Effector CD4-positive, alpha-beta T cell (primary cell): ENCODE measurements around the gene MED27.

Source experiments
- DNase-seq: peaks from one replicate; pipeline ENCODE4 v3.0.0-alpha.2; 2020

The MED27 gene

DNA sequence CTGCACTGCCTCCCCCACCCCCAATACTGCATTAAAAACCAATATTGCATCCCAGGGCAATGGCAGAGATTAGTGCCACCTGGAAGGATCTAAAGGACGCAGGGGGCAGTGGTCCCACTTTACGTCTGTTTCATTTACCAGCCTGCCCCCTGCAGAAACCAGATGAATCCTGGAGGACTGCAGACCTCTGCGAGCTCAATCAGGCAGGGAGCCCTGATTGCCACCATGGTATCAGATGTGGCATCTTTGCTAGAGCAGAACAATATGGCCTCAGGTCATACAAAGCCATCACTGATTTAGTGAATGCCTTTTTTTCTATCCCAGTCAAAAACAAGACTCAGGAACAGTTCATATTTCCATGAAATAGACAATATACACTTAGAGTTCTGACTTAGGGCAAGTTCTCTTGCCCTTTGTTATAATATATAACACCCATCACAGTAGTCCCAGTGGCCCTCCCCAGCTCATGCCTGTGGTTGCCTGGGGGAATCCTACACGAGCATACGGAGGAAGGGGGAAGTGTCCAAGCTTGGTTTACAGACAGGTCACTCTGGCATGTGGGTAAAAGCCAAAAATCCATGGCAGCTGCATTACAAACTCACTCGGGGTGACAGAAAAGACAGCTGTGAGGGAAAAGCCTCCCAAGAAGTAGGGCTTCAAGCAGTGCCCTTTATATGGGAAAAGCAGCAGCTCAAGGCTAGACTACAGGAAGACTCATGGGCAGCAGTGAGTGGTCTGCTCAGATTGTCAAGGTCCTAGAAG, 85.1 kb downstream of the MED27 start:
- no peak for DNase-seq

DNA sequence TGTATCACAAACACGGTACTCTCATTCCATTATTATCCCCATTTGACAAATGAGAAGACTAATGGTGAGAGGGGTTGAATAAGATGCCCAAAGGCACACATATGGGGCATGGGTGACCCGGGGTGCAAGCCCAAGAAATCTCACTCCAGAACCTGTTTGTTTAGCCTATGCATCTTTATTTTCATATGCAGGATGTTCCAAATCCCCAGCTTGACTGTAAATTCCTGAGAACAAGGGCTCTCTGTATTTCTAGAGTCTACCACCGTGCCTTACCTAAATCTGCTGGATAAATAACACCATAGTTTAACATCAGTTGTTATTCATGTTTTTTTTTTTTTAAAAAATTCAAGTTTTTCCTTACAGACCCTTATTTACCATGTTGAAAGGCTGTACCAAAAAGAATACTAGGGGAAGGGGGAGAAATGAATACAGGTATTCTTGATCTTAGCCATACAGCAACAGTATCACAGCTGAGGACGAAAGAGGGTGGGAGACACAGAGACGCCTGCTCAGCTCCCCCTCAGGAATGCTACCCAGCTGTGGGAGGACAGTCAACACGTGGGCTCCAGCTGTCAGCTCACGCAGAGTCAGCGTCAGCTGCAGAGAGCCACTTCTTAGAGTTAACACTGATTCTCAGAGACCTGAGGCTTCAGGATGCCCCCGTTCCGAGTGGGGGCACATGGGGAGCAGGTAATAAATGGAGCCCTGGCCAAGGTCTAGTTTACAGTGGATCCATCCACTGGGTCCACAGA, 86.6 kb downstream of the MED27 start:
- DNase-seq, result no peak

DNA sequence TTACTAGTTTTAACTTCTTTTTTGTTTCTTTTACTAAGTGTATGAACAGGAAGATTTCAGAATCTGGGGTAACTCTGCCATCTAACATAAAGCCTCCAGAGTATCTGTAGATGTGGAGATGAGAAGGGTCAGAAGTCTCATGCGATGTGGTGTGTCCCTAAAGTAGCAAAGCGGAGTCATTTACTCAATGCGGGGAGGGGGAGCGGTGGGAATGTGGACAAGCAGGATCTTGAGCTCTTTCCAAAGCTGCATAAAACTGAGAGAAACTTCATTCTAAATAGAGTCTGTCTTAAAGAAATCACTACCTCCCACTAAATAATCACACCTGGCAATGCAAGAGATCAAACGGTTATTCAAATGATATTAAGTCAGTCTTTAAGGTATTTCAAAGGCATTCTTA, 92.4 kb downstream of the MED27 start:
- no peak for DNase-seq

DNA sequence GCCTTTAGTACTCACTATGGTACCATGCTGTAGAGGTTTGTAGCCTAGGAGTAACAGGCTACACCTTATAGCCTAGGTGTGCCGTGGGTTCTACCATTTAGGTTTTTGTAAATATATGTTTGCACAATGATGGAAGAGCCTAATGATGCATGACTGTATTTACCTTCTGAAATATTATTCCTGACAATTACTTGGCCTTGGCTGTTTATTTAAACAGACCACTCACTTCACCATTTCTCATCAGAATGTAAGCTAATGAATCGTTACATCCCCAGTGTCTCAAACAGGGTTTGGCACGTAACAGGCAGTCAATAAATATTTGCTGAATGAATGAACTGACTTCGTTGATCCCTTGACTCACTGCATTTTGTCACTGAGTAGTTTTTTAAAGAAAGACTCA, 93.1 kb downstream of the MED27 start:
- no peak for DNase-seq

DNA sequence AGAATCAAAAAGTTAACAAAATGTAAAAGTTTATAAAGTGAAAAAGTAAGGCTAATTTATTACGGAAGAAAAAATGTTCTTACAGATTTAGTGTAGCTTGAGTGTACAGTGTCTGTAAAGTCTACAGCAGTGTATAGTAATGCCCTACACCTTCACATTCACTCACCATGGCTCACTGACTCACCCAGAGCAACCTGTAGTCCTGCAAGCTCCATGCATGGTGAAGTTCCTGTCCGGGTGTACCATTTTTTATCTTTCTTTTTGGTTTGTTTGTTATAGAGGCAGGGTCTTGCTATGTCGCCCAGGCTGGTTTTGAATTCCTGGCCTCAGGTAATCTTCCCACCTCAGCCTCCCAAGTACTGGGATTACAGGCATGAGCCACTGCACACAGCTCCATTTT, 93.6 kb downstream of the MED27 start:
- DNase-seq, result no peak

DNA sequence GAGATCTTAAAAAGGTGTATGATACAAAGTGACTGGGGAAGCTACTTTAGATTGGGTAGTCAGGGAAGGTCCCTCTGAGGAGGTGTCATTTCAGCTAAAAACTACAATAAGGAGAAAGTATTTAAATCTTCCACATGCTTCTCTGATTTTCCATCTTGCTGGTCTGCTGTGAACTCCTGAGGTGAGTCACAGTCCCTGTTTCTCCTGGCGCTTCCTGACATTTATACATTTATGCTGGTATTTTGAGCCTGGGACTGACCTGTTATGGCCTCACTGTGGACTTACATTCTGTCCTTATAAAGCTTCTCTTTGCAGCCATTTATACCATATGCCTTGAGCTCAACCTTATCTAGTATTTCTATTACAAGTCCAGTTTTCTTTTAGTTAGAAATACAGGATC, 95.1 kb downstream of the MED27 start:
- no peak for DNase-seq

DNA sequence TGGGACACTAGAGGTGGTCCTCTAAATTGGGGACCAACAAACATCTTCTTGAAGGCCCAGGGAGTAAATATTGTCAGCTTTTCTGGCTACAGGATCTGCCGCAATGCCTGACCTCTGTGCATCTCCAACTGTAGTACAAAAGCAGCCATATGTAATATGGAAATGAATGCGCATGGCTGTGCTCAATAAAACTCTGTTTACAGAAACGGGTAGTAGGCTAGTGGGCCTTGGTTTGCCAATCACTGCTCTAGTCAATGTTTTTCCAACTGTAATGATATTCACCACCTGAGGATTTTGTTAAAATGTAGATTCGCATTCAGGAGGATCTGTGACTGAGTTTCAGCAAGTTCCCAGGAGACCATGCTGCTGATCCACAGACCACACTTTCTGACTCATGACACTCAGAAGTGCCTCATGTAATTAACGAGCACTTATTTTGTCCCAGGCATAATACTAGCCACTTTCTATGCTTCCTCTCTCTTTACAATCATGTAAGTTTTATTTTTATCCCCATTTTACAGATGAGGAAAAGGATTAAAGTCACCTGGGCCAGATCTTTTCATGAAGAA, 96.9 kb downstream of the MED27 start:
- no peak for DNase-seq

DNA sequence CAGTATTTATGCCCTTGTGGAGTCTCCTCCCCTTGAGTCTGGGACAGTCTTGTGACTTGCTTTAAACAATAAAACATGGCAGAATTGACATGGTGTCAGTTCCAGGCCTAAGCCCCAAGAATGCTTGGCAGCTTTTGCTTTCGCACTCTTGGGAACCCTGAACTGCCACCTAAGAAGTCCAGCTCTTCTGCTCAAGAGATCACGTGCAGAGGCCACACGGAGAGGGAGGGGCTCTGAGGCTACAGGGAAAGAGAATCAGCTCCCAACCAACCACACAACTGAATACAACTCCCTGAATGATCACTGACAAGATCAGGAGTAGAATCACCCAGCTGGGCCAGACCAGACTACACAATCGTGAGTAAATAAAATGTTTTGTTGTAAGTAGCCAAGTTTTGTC, 97.6 kb downstream of the MED27 start:
- no peak for DNase-seq

DNA sequence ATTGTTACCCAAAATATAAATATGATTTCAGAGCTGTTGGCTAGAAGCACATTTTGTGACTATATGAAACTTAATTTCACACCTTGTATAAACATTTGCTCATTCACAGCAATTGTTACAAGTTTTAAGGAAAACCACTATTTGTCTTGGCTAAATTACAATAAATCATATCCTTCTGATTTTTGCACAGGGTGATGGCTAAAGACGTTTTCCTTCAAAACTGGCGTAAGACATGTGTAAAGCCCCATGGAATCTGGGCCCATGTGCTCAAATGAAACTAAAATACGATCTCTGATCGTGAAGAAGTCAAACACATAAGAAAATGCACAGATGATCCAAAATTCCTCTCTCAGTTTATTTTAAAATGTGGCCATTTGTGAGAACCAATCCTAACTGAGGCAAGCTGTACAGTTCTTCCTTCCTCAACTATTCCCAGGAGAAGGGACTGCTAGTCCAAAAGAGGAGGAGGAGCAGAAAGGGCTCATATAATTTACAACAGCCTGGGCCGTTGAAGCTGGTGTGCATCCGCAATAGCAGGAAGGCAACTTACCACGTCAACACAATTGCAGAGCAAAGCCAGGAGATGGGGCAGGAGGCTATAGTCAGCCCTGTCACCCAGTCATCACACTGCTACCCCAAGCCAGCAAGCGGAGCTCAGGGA, 98.4 kb downstream of the MED27 start:
- DNase-seq, result no peak

DNA sequence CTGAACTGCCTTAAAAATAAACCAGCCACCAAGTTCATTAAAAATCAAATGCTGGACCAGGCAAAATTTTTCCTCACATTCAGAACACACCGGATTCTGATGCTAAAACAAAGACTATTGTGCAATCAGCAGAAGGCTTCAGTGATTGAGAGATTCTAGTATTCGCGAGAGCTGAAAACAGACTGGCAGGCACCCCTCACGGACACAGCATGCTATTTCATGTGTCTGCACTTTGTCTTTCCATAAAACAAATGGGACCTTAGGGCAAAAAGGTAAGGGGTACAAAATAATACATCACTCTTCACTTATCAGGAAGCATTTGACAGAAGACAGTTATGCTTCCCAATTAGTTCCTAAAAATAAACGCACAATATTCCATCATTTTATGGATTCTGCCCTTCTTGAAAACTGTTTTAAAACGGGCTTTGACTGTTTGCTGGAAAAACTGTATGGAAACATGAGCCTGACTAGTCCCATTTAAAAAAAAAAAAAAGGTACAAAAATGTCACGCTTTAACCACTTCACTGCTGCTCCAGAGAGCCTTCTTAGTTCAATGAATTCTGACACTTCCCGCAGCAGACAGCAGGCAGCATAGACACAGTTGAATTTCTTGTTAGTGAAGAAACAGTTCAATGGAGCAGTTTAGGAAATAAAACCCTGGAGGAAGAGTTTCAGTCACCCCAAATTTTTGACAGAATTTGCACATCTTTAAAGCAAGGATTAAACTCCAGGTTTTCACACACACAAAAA, 99.2 kb downstream of the MED27 start:
- no peak for DNase-seq

DNA sequence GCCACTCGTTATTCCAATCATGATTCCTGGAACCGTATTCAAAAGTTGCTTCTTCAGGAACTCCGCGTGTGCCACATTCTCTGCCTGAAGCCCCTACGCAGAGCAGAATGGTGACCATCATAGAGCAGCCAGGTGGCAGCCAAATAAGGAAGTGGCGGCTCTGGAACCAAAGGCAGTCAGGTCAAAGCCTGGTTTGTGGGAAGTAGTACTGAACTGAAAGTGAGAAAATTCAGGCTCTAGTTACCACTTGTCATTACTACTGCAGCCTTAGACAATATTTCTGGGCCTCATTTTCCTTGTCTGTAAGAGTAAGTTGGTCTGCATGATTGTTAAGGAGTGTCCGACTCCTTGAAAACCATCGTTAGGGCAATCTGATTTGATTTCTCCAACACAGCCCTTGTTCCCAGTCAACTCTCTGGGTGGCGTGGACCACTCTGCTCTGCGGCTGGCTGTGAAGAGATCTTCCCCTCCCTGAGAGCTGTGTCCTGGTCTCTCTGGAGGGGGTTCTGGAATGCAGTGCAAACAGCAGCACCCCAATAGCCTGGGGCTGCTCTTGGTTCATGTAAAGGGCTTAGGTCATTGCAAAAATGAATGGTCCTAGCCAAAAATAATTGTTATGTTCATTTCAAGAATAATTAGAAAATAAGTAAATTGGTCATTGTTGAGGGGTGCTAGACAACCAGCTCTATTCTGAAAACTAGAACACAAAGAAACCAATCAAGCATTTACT, 102.4 kb downstream of the MED27 start:
- no peak for DNase-seq

DNA sequence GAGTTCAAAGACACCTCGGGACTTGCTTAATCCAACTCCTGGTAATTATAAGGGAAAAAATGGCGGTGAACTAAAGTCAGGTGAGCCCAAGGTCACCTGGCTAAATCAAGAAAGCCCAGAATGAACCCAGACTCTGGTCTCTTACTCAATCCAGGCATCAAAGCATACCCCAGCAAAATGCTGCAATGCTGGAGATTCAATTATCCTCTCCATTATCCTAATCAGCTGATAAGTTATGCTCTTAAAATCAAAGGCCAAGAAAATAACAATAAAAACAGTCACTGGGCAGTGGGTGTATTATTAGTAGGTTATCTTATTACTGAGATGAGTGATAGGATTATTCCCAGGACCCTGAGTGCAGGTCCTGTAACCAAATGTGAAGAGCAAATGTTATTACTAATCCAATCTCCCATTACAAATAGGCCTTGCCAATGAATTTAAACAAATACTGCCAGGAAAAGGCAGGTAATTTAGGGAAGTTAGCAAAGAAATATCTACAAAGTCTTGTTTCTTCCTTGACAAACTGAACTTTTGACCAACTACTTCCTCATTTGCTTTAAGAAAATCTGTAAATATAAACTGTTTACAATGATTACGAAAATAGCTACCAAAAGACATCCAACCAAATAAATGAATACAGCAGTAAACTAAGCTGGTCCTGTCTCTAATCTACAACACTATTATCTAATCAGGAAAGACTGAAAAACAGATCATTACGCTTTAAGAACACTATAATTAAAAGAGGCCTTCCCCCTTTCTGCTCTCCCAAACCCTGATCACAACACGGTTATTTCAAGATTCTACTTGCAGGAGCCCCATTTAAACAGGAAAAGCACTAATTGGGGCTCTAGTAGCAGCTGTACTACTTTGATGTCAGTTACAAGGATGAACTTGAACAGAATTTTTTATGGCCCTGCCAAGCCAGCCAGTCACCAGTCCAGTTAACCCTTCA, 103.2 kb downstream of the MED27 start:
- no peak for DNase-seq

DNA sequence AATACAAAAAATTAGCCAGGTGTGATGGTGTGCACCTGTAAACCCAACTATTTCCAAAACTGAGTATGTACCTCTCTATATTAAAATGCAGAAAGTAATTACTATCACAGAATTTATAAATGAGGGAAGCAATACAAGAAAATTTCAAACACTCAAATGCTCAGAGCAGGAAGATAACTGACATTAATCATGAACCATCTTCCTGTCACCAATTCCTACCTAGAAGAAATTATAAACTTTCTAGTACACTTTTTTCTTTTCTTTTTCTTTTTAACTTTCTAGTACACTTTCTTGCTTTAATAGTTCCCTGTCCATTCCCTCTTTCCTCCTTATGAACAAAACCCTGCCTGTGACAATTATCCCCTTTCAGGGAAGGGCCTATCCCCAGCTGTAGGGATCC, 106.8 kb downstream of the MED27 start:
- DNase-seq, result no peak

DNA sequence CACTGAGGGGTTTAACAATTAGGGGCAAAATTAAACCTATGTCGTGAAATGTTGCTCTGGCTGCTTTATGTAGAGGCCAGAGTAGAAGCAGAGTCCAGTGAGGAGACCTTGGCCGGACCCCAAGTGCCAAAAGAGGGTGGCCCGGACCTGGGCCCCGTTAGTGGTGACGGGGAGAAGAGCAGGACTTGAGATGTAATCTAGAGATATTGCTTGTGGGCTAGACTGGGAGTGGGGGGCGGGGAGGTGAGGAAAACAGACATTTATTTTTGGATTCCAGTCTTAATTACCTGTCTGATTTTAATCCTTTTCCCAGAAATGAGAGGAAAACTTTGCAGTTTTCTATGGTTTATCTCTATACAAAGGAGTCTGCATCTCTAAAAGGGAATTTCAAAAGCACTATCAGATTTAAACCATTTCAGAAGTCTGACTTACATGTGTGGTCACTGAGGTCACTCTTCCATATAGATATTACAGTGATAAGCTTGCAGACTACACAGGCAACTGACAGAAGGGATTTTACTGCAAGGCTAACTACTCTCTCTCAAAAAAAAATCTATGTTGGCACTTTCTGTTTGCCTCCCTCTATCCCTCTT, 108.1 kb downstream of the MED27 start:
- no peak for DNase-seq

DNA sequence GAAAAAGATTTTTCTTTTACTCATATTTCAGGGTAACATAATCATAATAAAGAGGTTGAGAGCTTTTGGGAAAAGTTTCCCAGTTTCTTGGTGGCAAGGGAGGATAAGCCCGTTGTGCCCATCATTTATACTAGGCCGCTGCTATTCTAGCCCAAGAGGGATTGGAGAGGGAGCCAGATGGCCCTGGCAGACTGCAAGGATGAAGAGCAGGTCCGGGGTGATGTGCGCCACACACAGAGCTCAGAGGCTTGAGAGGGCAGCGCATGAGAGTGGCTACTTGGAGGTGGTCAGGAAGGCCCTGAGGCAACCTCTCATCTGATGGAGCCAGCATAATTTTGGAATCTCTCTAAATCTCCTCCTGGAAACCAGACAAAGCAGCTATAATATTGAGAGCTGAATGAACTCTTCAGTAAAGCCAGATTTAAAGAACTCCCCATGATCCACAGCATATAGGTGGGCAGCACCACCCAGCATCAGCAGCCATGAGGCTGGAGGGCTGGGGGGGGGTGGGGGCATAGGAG, 110.1 kb downstream of the MED27 start:
- no peak for DNase-seq

DNA sequence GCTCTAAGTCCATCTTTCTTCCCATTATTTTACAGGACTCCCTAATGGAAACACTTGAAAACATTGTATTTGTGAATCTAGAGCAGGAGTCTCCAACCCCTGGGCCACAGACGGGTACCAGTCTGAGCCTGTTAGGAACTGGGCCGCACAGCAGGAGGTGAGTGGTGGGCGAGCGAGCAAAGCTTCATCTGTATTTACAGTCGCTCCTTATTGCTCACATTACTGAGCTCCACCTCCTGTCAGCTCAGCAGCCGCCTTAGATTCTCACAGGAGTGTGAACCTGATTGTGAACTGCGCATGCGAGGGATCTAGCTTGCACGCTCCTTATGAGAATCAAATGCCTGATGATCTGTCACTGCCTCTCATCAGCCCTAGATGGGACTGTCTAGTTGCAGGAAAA, 111.0 kb downstream of the MED27 start:
- no peak for DNase-seq

DNA sequence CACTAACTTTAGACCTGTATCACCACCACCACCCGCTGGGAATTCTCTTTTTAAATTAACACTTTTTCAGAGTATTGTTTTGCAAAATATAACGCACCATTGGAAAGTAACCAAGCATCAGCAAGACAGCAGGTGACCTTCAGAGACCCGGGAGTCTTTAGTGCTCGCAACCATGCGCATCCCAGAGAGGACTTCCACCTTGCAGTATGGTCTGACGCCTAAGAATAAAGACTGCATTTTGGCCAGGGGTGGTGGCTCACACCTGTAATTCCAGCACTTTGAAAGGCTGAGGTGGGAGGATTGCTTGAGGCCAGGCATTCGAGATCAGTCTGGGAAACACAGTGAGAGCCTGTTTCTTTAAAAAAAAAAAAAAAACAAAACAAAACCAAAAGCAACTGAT, 113.8 kb downstream of the MED27 start:
- no peak for DNase-seq

DNA sequence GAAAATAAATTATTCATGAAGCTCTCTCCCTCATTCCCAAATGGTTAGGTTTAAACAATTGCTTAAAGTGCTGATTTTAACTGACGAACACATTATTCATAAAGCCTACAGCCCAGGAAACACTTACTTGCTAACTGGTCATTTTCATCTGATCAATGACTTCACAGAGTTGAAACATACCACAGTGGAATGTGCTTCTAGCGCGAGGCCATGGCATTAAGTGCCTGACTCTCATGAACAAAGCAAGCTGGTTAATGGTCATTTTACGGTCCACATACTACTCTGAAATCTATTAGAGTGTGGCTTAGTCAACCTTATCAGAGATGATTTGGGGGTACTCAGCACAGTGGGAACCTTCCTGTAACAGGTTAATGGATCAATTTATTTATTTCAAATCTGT, 114.6 kb downstream of the MED27 start:
- no peak for DNase-seq

DNA sequence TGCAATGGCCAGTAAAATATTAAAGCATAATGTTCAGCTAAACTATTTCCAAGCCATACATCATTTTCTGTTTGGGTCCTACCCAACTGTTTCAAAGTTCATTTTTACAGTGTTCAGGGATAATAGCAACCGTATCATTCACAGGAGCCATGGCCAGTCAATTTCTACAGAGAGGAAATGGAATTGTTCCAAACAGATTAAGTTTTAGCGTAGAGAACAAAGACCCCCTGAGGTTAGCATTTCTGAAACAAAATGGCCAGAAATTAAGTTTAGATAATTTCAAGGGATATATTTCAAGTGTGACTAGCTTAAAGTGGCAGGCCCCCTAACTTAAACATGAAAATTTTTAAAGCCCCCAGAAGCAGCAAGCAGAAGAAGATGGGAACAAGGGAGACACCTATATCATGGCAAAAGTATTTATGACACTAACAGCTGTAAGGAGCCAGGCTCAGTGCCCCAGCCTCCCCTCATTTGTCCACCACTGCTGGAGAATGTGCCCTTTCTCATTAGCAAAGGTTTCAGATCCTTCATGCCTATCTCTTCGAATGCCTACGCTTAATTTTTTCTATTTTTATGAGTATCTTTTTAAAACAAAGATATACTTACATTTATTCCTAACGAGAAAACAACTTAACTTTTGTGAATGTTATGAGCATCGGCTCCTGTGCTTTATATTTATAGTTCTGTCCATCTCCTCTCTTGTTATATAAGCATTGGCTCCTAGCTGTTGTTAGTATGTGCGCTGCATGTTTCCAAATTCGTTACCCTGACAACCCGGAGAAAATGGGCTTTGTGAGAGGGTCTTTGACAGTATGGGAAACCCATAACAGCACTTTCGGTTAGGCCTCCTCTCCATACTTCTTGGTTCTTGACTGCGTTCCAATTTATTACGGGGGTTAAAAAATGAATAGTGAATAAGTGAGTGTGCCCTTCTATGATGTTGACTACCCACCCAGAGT, 116.3 kb downstream of the MED27 start:
- DNase-seq, result no peak
